H1 (cell line): ENCODE results near the gene PAWR. TPM values are rescaled to one million over a fixed set of nuclear protein-coding genes. Genes with fewer than 3 reads are reported as not detected.

ENCODE experiments used
- CTCF ChIA-PET: fragments of 300-600 bp; sonication (Branson Sonifier 250); formaldehyde crosslinking; loops from one replicate; lab custom pipeline; 2021; ENCODE audit not compliant: partially characterized antibody; lab: Charles Lee
- POLR2A ChIA-PET: fragments of 300-600 bp; sonication (Branson Sonifier 250); formaldehyde crosslinking; loops from one replicate; lab custom pipeline; 2021; ENCODE audit warnings: inconsistent platforms; ENCODE audit not compliant: partially characterized antibody; lab: Charles Lee
- DNase-seq, 2 experiments: peaks; one replicate each; pipeline versions ENCODE4 v3.0.0 to v3.0.0-alpha.2; 2010 to 2022; ENCODE audit warnings: low spot score in 2 of 2, low read depth in 1 of 2, mixed read lengths in 1 of 2
- FAIRE-seq: peaks from 2 replicates; lab custom pipeline; 2011; peaks lifted over from hg19 to GRCh38; lab: Jason Lieb, UNC
- H2AFZ ChIP-seq: 2 replicates; pipeline ENCODE4 v1.8.1; 2012; ENCODE audit warnings: low read length, inconsistent platforms
- H2AK5ac ChIP-seq: 2 replicates; pipeline ENCODE4 v1.6.1; 2013; ENCODE audit warnings: low read depth, low read length
- H2BK120ac ChIP-seq: replicated peaks from 2 replicates; pipeline ENCODE3; 2013; ENCODE audit warnings: low read depth, low read length, inconsistent platforms
- H2BK12ac ChIP-seq: 2 replicates; pipeline ENCODE4 v1.6.1; 2013; ENCODE audit warnings: low read depth, low read length
- H2BK15ac ChIP-seq: 2 replicates; pipeline ENCODE4 v1.6.1; 2013; ENCODE audit warnings: low read length
- H2BK20ac ChIP-seq: 2 replicates; pipeline ENCODE4 v1.6.1; 2013; ENCODE audit warnings: low read length
- H2BK5ac ChIP-seq: 2 replicates; pipeline ENCODE4 v1.6.1; 2013; ENCODE audit warnings: low read depth, low read length
- H3K14ac ChIP-seq: 2 replicates; pipeline ENCODE4 v1.6.1; 2013; ENCODE audit warnings: inconsistent platforms; ENCODE audit not compliant: insufficient read length
- H3K18ac ChIP-seq: 2 replicates; pipeline ENCODE4 v1.6.1; 2013; ENCODE audit warnings: low read length; ENCODE audit errors: extremely low read depth
- H3K23ac ChIP-seq: 2 replicates; pipeline ENCODE4 v1.6.1; 2013; ENCODE audit warnings: inconsistent platforms; ENCODE audit not compliant: insufficient read length
- H3K23me2 ChIP-seq: 2 replicates; pipeline ENCODE4 v1.6.1; 2013; ENCODE audit warnings: low read depth, low read length
- H3K27ac ChIP-seq: 2 replicates; pipeline ENCODE4 v1.6.1; 2011; ENCODE audit warnings: low read depth, low read length, inconsistent platforms
- H3K27me3 ChIP-seq, 4 experiments: replicated peaks in 1 of 4; 1 replicate in 1 of 4; 2 replicates in 3 of 4; pipeline versions ENCODE4 v1.6.1 to v1.8.1; 2011 to 2013; ENCODE audit warnings: low read length in 3 of 4, mild to moderate bottlenecking in 3 of 4, inconsistent platforms in 2 of 4, mixed read lengths in 2 of 4, moderate library complexity in 1 of 4; ENCODE audit not compliant: control insufficient read depth in 3 of 4, insufficient read depth in 3 of 4; ENCODE audit errors: extremely low read depth in 1 of 4
- H3K36me3 ChIP-seq, 4 experiments: 2 replicates each; pipeline versions ENCODE4 v1.6.1 to v1.8.1; 2011 to 2013; ENCODE audit warnings: mild to moderate bottlenecking in 4 of 4, low read length in 3 of 4, moderate library complexity in 2 of 4, control low read depth in 1 of 4, inconsistent platforms in 1 of 4; ENCODE audit not compliant: insufficient read depth in 4 of 4, control insufficient read depth in 2 of 4
- H3K4ac ChIP-seq: replicated peaks from 2 replicates; pipeline ENCODE3; 2013; ENCODE audit warnings: low read length, low read depth, mixed read lengths, inconsistent platforms; ENCODE audit not compliant: insufficient read length
- H3K4me1 ChIP-seq, 4 experiments: replicated peaks in 1 of 4; 1 replicate in 1 of 4; 2 replicates in 3 of 4; pipeline versions ENCODE4 v1.6.1 to v1.8.1; 2011 to 2013; ENCODE audit warnings: low read length in 3 of 4, inconsistent platforms in 2 of 4, mixed read lengths in 1 of 4; ENCODE audit not compliant: insufficient read depth in 4 of 4, control insufficient read depth in 3 of 4
- H3K4me2 ChIP-seq, 2 experiments: 2 replicates each; pipeline versions ENCODE4 v1.6.1 to v1.8.1; 2011 to 2013; ENCODE audit warnings: low read depth in 2 of 2, low read length in 2 of 2, control low read depth in 1 of 2, inconsistent platforms in 1 of 2, mild to moderate bottlenecking in 1 of 2; ENCODE audit not compliant: insufficient read depth in 1 of 2
- H3K4me3 ChIP-seq, 4 experiments: fragments of 200-600, 300-600 bp in 1 of 4; sonication (generic), shearing (Covaris generic), sonication (Bioruptor Twin) in 1 of 4; 2 replicates each; pipeline versions ENCODE4 v1.5.1 to v1.8.1; 2011 to 2016; ENCODE audit warnings: low read length in 4 of 4, low read depth in 3 of 4, control low read depth in 2 of 4, inconsistent platforms in 2 of 4, mild to moderate bottlenecking in 2 of 4, mixed read lengths in 1 of 4, moderate library complexity in 1 of 4; ENCODE audit not compliant: insufficient read depth in 2 of 4; ENCODE audit errors: extremely low read depth in 1 of 4
- H3K56ac ChIP-seq: replicated peaks from 2 replicates; pipeline ENCODE3; 2013; ENCODE audit warnings: low read depth, mild to moderate bottlenecking, mixed read lengths, low read length, inconsistent platforms; ENCODE audit not compliant: insufficient read length
- H3K79me1 ChIP-seq: 2 replicates; pipeline ENCODE4 v1.6.1; 2013; ENCODE audit warnings: low read depth, low read length, control low read depth
- H3K79me2 ChIP-seq, 2 experiments: 2 replicates each; pipeline versions ENCODE4 v1.6.1 to v1.8.1; 2012 to 2013; ENCODE audit warnings: low read length in 2 of 2, mild to moderate bottlenecking in 2 of 2, inconsistent platforms in 1 of 2; ENCODE audit not compliant: insufficient read depth in 2 of 2, control insufficient read depth in 1 of 2
- H3K9ac ChIP-seq, 4 experiments: replicated peaks in 1 of 4; 1 replicate in 1 of 4; 2 replicates in 3 of 4; pipeline versions ENCODE4 v1.6.1 to v1.8.1; 2011 to 2013; ENCODE audit warnings: low read depth in 3 of 4, low read length in 3 of 4, control low read depth in 2 of 4, mild to moderate bottlenecking in 2 of 4, moderate library complexity in 2 of 4, inconsistent platforms in 1 of 4; ENCODE audit errors: extremely low read depth in 1 of 4
- H3K9me3 ChIP-seq, 2 experiments: 2 replicates each; pipeline versions ENCODE4 v1.6.1 to v1.8.1; 2012 to 2013; ENCODE audit warnings: mild to moderate bottlenecking in 2 of 2, moderate library complexity in 2 of 2, control low read depth in 1 of 2, inconsistent platforms in 1 of 2, low read depth in 1 of 2, low read length in 1 of 2, mixed read lengths in 1 of 2; ENCODE audit not compliant: insufficient read depth in 2 of 2
- H4K20me1 ChIP-seq, 2 experiments: replicated peaks in 1 of 2; 2 replicates each; pipeline versions ENCODE3 to v1.8.1; 2011 to 2013; ENCODE audit warnings: inconsistent platforms in 2 of 2, low read length in 2 of 2, mild to moderate bottlenecking in 1 of 2; ENCODE audit not compliant: insufficient read depth in 2 of 2, control insufficient read depth in 1 of 2
- H4K5ac ChIP-seq: 2 replicates; pipeline ENCODE4 v1.6.1; 2013; ENCODE audit warnings: low read length, low read depth, mixed read lengths, inconsistent platforms; ENCODE audit not compliant: insufficient read length
- H4K8ac ChIP-seq: 2 replicates; pipeline ENCODE4 v1.8.0; 2013; ENCODE audit warnings: mild to moderate bottlenecking, moderate library complexity, low read length, inconsistent platforms; ENCODE audit not compliant: insufficient read depth; ENCODE audit errors: extremely low read depth
- H4K91ac ChIP-seq: replicated peaks from 2 replicates; pipeline ENCODE3; 2013; ENCODE audit warnings: low read length, mixed read lengths, inconsistent platforms; ENCODE audit not compliant: insufficient read length
- BRCA1 ChIP-seq: IDR thresholded peaks from 2 replicates; pipeline ENCODE4 v1.6.1; 2012; ENCODE audit warnings: low read depth, low read length, improper control_type of control experiment
- CHD1 ChIP-seq: IDR thresholded peaks from 2 replicates; pipeline ENCODE4 v1.6.1; 2012; ENCODE audit warnings: low read depth, low read length, improper control_type of control experiment
- EGR1 ChIP-seq: IDR thresholded peaks from 2 replicates; pipeline ENCODE4 v1.6.1; 2011; ENCODE audit warnings: low read depth, low read length, borderline replicate concordance
- SRF ChIP-seq: IDR thresholded peaks from 2 replicates; pipeline ENCODE4 v1.6.1; 2011; ENCODE audit warnings: mild to moderate bottlenecking, low read depth, low read length, moderate library complexity
- TAF1 ChIP-seq: IDR thresholded peaks from 2 replicates; pipeline ENCODE4 v1.6.1; 2011; ENCODE audit warnings: mild to moderate bottlenecking, low read depth, low read length
- USF2 ChIP-seq: IDR thresholded peaks from 2 replicates; pipeline ENCODE4 v1.6.1; 2011; ENCODE audit warnings: low read length, improper control_type of control experiment
- WGBS, 2 experiments: shearing (Covaris generic) in 1 of 2; methylation state at CpG; one replicate each; pipeline versions ENCODE4 v1.1.6 to v1.1.7; 2013 to 2015; ENCODE audit warnings: low lambda C conversion rate in 2 of 2, mixed read lengths in 2 of 2, inconsistent platforms in 1 of 2, low coverage in 1 of 2, missing lambda C conversion rate in 1 of 2; ENCODE audit not compliant: insufficient replicate concordance in 2 of 2, insufficient coverage in 1 of 2, insufficient read length in 1 of 2; ENCODE audit errors: extremely low coverage in 1 of 2, missing lambda C conversion rate in 1 of 2; 5-methylcytosine and 5-hydroxymethylcytosine counted together
- polyA plus RNA-seq, 7 experiments: library from polyadenylated mRNA; depleted of rRNA in 3 of 7; stranded (reverse) in 5 of 7; unstranded in 2 of 7; fragments of >200 nt in 5 of 7; fragments of 200-250 nt in 2 of 7; gene quantifications; 1 replicate in 5 of 7; 2 replicates in 1 of 7; 4 replicates in 1 of 7; pipeline versions ENCODE4 v1.2.1 to v1.2.3, GENCODE V29; 2011 to 2013; ENCODE audit warnings: missing spikeins in 2 of 7, mixed read lengths in 2 of 7
- total RNA-seq: library from RNA; stranded (reverse); fragmentation: NEBNext Ultra II Directional; extraction: Animal tissue kit (Norgen Biotek cat#: 25700); gene quantifications from 2 replicates; pipeline ENCODE4 v1.2.1, GENCODE V29; 2021

PAWR gene
- total and polyA plus RNA-seq, 2 of the 8 experiments (the other 6 are each of a cell fraction or from before 2014, with no cell fraction given): 28.3 to 327 TPM

- H2BK5ac ChIP-seq: no peak overlapping the region
- H3K18ac ChIP-seq: no peak overlapping the region
- ChIA-PET POLR2A (interaction anchor here (1.1 to 1.6 kb wide), 3 partner anchors 9 to 82 kb away, joined by 3 to 5 read pairs (median 4); no protein-coding TSS in a partner anchor), CTCF (interaction anchor here (1.3 kb wide), 1 partner anchor 26 kb away, joined by 3 read pairs; the partner anchor contains the start of gene PAWR)
- H3K4me2 ChIP-seq: no peak overlapping the region
- H2BK20ac ChIP-seq: no peak overlapping the region
- no peak overlapping the region for H2BK12ac ChIP-seq
- no peak overlapping the region for H3K14ac ChIP-seq
- H3K4ac ChIP-seq: no peak overlapping the region
- H3K79me2 ChIP-seq: peaks cover 17 to 100% of the 10 kb centered on the region in 2 experiments
- H2AK5ac ChIP-seq: no peak overlapping the region
- no peak for FAIRE-seq
- no peak overlapping the region for H3K9ac ChIP-seq
- H2BK15ac ChIP-seq: no peak overlapping the region
- H3K9me3 ChIP-seq: no peaks in the 10 kb centered on the region
- no peak overlapping the region for H4K91ac ChIP-seq
- no peaks in the 10 kb centered on the region for H3K23me2 ChIP-seq
- no peak overlapping the region for H3K4me3 ChIP-seq
- H4K8ac ChIP-seq: no peak overlapping the region
- TF ChIP-seq TAF1: no peak
- no peak for TF ChIP-seq BRCA1
- no peak for TF ChIP-seq SRF
- TF ChIP-seq CHD1: no peak
- TF ChIP-seq USF2: no peak
- TF ChIP-seq EGR1: no peak
- no peaks in the 10 kb centered on the region for H3K79me1 ChIP-seq
- H3K56ac ChIP-seq: no peak overlapping the region
- peaks cover 0 to 26% (median 7%) of the 10 kb centered on the region in 4 experiments; a peak in 3 of 8 replicates for H3K36me3 ChIP-seq
- H4K20me1 ChIP-seq: peaks cover 3 to 11% of the 10 kb centered on the region in 2 experiments
- no peak overlapping the region for H3K23ac ChIP-seq
- no peak overlapping the region for H4K5ac ChIP-seq
- H3K27me3 ChIP-seq: no peaks in the 10 kb centered on the region
- H3K27ac ChIP-seq: no peak overlapping the region
- H3K4me1 ChIP-seq: peaks cover 0 to 12% (median 3%) of the 10 kb centered on the region in 4 experiments; a peak in 2 of 7 replicates
- H2BK120ac ChIP-seq: no peak overlapping the region
- no peak overlapping the region for H2AFZ ChIP-seq
- WGBS, 2 experiments: 90% methylated on average over 4 of the region's 4 CpGs; no CpG with 5 or more reads in 1 of the 2 experiments
- DNase-seq: no peak
Observed at GRCh38 chr12:79665212-79665887, 25.4 kb downstream of the PAWR start.
